NCI-H1436 (cell line): ENCODE measurements around the gene TRAF5.

ENCODE experiments used
- DNase-seq: peaks from one replicate; lab custom pipeline; 2025; lab: John Stamatoyannopoulos, UW

The TRAF5 gene

DNA sequence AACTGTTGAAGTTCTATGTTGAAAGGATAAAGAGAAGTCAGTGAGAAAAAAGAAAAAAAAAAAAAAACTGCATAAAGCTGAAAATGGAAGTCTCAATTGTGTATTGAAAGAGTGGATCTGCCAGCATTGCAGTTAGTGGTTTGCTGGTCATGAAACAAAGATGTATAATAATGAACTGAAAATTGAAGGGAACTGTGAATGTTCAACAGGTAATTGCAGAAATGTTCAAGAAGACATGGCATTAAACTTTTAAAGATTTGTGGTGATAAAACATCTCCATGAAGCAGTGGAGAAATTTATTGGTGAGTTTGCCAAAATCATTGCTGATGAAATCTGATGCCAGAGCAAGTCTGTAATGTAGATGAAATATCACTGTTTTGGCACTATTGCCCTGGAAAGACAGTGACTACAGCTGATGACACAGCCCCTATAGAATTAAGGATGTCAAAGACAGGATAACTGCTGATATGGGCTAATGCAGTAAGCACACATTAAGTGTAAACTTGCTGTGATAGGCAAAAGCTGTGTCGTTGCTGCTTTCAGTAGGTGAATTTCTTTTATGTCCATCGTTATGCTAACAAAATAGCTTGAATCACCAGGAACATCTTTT is 94.3 kb downstream of the TRAF5 start:
- DNase-seq, result no peak

DNA sequence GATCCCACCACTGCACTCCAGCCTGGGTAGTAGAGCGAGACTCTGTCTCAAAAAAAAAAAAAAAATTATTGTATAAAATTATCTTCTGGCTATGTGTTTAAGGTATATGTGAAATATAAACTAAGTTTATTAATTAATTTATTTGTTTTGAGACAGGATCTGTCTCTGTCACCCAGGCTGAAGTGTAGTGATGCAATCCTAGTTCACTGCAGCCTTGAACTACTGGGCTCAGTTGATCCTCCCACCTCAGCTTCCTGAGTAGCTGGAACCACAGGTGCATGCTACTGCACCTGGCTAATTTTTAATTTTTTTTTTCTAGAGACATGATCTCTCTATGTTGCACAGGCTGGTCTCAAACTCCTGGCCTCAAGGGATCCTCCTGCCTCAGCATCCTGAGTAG is 97.4 kb downstream of the TRAF5 start:
- no peak for DNase-seq
